HG03025 (cell line): ENCODE measurements around the gene HBG2.
A peak's percentile ranks its signal among the peaks of the same experiment; 100 is the strongest.
"Not testable (repeated sequence)": the region's sequence is repeated elsewhere in the genome, so short reads cannot be mapped to it uniquely, and the experiment has no call there.

ENCODE experiments used
- ATAC-seq: cut with Tn5 transposase; IDR thresholded peaks from one replicate; pipeline ENCODE4 v1.9.1; 2021; ENCODE audit warnings: mild to moderate bottlenecking, moderate library complexity; ENCODE audit not compliant: unreplicated experiment, low FRiP score

Gene HBG2

DNA sequence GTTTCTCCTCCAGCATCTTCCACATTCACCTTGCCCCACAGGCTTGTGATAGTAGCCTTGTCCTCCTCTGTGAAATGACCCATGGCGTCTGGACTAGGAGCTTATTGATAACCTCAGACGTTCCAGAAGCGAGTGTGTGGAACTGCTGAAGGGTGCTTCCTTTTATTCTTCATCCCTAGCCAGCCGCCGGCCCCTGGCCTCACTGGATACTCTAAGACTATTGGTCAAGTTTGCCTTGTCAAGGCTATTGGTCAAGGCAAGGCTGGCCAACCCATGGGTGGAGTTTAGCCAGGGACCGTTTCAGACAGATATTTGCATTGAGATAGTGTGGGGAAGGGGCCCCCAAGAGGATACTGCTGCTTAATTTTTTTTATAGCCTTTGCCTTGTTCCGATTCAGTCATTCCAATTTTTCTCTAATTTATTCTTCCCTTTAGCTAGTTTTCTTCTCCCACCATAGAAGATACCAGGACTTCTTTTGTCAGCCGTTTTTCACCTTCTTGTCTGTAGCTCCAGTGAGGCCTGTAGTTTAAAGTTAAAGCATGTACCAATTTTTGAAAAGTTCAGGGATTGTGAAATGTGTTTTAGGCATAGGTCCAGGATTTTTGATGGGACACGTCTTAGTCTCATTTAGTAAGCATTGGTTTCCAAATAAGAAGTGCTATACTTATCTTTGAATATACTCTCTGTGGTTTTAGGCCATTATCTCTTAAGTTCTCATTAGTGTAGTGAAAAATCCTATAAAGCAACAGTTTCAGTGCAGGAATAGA, at the start of gene HBG2:
HBG2 (minus strand) TSS at position 136 of the 768 bp plus-strand sequence; CDS start at position 83, 53 bp downstream.
- ATAC-seq = not testable (repeated sequence)

DNA sequence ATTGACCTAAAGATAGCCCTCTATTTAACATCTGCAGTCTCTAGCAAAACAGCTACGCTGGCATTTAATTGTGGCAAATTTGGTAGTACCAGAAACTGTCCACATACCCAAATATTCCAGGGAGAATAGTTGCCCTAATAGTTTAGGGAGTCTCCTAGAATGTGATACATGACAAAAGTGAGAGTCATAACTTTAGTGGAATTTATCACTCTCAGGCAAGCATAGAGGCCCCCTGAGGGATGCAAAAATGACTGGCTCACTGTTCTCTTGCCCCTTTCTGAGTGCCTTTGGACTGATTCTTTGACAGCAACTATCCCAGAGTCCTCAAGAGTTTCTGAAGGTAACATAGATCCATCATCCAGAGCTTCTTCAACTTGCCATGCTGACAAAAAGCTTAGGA, 49.5 kb upstream of the HBG2 start:
- no peak for ATAC-seq

DNA sequence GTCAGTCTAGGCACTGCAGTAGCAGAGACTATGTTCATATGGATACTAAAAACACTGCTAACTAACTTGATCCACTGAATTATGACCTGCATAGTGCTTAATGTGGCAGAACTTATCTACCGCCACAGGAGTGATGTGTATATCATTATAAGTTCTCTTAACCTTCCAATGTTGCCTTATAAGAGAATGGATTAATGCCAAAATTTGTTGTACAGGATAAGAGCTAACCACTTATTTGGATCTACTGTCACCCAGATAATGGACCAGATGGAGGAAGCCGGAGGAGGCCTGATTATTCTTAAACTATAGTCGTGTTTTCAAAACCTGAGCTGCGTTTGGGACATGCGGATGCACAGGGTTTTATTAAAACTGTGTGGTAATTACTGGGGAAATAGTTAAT, 49.0 kb upstream of the HBG2 start:
- ATAC-seq = no peak

DNA sequence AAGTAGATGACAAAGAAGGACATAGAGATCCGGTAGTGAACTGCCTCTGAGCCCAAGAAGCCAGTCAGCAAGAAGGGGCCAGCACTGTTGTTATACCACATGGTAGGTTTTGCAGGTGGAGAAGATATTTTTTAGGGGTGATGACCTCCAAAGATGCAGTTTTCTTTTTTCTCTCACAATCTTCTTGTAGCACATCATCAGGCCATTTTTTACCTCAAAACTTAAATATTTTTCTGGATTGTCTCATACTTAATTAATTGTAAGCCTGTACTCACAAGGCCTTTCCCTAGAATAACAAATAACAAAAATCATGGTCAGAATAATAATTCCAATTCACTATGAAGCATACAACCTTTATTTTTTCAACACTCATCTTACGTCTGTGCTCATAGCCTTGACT, 47.3 kb upstream of the HBG2 start, which contains the start of gene OR51B4:
OR51B4 (minus strand) TSS at position 101 of the 400 bp plus-strand sequence; CDS start at position 101, 0 bp downstream.
- ATAC-seq = no peak

DNA sequence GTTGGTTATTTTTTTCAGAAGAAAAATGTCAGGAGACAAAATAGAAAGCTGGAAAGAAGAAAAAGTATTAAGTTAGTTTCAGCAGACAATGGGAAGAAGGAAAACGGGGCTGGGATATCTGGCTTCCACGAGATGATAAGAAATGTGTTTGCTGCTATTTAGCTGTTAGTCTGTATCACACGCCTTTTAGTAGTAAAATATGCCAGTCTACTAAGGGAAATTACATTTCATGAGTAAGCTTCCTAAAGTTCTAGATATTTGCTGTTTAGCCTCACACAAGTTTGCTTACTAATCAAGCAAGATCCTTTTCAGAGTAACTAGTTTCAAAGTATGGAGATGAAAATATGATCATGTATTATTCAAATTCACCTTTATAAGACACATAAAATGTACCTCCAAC, 45.7 kb upstream of the HBG2 start:
- ATAC-seq = no peak

DNA sequence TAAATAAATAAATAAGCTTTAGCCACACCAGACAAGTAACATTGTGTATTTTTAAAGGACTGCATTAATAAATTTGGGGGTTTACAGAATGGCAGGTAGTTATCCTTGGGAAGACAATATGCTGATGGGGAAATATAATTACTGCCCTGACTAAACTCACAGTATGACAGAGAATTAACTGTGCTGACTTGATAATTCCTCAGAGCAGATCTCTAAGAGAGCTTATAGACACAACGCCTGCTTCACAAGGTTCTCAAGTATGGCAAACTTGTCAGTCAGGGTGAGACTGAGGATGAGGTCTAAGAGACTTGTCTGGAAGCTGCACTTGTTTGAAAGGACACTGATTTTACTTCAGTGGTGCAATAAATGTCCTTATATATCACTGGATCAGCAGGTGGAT, 43.9 kb upstream of the HBG2 start:
- no peak for ATAC-seq

DNA sequence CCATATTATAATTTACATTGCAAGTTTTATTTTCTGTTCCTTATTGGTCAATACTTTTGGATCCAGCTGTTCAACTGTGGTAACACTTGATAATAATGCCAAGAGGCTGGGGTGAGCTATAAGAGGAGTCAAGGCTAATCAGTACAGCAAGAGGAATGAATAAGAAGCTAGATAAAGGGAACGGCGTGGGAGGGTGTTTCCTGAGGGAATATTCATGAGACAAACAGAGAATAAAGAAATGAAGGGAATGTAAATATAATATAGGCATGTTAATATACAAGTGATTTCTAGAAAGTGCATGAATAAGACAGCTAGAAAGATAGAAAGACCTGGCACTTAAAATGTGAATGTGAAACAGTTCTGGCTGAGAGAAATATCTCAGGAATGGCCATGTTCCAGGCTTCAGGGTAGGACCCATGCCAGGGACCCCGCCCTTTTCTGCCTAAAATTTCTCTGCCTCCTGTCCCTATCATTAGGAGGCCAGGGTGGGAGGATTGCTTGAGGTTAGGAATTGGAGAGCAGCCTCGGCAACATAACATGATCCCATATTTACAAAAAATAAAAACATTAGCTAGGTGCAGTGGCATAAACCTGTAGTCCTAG, 43.2 kb upstream of the HBG2 start:
- no peak for ATAC-seq

DNA sequence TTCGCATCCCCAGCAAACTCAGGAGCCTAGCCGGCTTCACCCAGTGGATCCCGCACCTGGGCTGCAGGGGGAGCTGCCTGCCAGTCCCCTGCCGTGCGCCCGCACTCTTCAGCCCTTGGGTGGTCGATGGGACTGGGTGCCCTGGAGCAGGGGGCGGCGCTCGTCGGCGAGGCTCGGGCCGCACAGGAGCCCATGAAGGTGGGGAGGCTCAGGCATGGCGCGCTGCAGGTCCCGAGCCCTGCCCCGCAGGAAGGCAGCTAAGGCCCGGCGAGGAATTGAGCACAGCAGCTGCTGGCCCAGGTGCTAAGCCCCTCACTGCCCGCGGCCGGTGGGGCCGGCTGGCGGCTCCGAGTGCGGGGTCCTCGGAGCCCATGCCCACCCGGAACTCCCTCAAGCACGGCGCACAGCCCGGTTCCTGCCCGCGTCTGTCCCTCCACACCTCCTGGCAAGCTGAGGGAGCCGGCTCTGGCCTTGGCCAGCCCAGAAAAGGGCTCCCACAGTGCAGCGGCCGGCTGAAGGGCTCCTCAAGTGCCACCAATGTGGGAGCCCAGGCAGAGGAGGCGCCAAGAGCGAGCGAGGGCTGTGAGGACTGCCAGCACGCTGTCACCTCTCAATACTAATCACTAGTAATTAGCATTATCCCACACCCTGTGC, 39.9 kb upstream of the HBG2 start:
- not testable (repeated sequence) for ATAC-seq

DNA sequence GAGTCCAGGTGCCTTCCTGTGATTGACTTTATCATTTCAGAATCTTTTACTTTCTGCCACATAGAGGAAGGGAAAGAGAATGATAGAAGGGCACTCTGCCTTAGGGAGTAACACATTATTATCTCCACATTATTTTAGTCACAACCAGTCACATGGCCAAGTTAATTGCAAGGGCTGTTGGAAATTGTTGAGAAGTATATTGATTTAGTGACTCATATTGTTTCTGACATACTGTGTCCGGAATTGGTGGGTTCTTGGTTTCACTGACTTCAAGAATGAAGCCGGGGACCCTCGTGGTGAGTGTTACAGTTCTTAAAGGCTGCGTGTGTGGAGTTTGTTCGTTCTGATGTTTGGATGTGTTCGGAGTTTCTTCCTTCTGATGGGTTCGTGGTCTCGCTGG, 38.4 kb upstream of the HBG2 start:
- no peak for ATAC-seq

DNA sequence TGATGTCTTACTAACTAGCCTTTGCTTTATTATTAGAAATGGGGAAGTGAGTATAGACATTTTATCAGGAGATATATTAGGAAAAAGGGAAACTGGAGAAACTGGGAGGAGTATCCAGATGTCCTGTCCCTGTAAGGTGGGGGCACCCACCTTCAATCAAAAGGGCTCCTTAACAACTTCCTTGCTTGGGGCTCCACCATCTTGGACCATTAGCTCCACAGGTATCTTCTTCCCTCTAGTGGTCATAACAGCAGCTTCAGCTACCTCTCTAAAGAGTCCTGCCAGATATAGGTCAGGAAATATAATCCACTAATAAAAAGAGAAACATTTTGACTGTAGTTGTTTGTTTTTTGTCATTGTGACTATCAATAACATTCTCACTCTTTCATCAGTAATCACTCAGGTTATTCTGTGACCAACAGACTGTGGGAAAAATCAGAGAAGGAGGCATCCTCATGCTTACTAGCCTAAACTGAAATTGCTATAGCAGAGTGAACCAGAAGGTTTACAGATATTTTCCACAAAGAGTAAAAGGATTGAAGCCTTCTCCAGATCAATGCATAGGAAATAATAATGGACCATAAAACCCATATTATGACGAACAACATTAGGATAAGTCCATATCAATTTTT, 36.7 kb upstream of the HBG2 start:
- peak; percentile 82 for ATAC-seq

DNA sequence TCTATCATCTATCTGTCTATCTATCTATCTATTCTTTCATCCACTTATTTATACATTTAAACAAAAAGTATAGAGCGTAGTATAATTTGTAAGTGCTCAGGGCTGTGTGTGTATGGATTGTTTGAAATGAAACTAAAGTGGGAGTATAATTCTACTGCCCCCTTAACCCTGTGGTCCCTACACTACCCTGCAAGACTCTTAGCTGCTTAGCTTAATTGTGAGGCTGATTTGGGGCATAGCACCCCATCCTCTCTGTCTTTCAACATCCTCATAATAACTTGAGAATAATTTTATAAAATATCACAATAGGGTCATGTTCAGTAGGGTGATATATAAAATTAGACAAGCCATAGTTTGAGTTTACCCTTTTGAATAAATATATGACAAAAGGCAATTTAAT, 35.5 kb upstream of the HBG2 start:
- ATAC-seq = no peak

DNA sequence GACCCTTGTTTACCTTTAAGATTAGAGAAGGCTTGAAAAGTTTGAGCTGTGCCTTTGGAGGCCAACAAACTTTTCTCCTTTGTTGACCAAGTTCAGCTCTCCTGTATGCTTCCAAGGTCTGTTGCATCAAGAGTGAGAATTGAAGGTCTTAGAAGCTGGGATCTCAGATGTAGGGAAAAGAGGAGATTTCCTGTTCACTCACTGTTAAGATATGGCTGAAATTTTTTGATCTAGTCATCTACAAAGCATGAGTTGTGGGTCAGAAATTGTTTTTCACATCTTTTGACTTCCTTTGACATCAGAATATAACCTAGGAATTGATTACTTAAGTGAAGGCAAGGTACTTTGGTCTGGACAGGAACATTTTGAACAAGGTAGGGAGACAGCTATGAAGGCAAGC, 35.1 kb upstream of the HBG2 start:
- no peak for ATAC-seq

DNA sequence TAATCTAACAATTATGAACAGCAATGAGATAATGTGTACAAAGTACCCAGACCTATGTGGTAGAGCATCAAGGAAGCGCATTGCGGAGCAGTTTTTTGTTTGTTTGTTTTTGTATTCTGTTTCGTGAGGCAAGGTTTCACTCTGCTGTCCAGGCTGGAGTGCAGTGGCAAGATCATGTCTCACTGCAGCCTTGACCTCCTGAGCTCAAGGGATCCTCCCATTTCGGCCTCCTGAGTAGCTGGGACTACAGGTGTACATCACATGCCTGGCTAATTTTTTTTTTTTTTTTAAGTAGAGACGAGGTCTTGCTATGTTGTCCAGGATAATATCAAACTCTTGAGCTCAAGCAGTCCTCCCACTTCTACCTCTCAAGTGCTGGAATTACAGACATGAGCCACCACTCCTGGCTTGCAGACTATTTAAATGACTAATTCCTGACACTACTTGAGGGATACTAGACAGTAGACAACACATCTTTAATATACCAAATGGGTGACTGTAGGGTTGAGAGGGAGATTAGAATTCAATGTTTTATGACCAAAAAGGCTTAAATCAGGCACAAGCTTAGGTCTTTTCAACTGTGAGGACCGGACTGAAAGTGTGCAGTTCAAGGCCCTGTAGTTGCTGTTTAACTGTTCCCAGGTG, 34.4 kb upstream of the HBG2 start:
- ATAC-seq = no peak

DNA sequence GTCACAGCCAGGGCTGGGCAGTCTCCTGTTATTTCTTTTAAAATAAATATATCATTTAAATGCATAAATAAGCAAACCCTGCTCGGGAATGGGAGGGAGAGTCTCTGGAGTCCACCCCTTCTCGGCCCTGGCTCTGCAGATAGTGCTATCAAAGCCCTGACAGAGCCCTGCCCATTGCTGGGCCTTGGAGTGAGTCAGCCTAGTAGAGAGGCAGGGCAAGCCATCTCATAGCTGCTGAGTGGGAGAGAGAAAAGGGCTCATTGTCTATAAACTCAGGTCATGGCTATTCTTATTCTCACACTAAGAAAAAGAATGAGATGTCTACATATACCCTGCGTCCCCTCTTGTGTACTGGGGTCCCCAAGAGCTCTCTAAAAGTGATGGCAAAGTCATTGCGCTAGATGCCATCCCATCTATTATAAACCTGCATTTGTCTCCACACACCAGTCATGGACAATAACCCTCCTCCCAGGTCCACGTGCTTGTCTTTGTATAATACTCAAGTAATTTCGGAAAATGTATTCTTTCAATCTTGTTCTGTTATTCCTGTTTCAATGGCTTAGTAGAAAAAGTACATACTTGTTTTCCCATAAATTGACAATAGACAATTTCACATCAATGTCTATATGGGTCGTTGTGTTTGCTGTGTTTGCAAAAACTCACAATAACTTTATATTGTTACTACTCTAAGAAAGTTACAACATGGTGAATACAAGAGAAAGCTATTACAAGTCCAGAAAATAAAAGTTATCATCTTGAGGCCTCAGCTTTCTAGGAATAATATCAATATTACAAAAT, 33.7 kb upstream of the HBG2 start:
- ATAC-seq = no peak

DNA sequence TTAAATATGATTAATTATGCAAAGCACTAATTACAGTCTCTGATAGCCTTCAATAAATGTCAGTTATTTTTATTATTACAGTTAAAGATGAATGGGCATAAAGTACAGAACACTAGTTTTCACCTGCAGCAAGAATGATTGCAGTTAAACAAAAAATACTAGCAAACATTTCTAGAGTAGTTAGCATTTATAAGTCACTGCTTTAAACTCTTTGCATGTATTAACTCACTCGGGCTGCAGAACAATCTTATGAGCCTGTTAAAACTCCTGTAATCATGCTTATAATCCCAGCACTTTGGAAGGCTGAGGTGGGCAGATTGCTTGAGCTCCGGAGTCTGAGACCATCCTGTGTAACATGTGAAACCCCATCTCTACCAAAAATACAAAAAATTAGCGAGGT, 32.3 kb upstream of the HBG2 start:
- no peak for ATAC-seq

DNA sequence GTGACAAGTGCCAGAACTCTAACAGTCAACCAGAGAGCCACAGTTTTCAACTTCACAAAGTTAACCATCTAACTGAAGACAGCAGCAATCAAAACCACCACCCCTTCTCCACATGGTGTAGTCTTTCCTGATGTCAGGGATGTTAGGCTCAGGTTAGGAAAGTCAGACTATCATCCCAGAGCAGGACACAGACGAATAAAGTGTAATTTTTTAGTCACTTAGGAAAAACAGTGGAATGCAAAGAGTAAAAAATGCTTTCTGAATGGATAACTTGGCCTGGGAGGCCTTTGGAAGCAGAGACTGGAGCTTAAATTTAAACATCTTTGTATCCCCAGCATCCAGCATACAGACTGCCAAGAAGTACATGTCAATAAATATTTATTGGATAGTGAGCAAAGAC, 31.8 kb upstream of the HBG2 start:
- ATAC-seq = no peak

DNA sequence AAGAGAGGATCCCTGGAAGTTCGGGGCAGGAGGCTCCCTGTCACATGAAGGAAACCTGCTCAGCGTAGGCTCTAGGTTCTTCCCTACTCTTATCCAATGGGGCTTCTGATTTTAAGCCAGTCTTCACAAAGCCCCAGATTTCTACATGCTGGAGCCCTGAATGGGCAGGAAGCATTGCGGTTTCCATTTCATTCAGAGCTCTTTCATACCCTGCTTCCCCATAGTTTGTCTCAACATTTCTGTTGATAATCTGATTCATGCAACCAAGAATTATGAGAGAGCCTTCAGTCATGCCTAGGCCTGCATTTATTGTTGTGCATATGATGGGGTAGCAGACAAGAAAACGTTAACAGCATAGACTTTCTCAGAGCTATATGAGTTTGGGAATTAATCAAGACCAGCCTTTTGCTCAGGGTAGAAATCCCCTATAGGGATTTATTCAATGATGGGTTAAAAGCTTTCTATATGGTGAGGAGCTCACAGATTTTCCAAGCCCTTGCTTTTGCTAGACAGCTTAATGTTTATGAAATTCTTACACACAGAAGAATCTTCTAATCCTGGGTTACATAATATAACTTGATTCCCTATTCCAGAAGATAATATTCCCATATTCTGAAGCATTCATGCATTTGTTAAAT, 31.2 kb upstream of the HBG2 start:
- ATAC-seq = no peak

DNA sequence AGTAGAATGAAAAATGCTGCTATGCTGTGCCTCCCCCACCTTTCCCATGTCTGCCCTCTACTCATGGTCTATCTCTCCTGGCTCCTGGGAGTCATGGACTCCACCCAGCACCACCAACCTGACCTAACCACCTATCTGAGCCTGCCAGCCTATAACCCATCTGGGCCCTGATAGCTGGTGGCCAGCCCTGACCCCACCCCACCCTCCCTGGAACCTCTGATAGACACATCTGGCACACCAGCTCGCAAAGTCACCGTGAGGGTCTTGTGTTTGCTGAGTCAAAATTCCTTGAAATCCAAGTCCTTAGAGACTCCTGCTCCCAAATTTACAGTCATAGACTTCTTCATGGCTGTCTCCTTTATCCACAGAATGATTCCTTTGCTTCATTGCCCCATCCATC, 30.1 kb upstream of the HBG2 start:
- no peak for ATAC-seq

DNA sequence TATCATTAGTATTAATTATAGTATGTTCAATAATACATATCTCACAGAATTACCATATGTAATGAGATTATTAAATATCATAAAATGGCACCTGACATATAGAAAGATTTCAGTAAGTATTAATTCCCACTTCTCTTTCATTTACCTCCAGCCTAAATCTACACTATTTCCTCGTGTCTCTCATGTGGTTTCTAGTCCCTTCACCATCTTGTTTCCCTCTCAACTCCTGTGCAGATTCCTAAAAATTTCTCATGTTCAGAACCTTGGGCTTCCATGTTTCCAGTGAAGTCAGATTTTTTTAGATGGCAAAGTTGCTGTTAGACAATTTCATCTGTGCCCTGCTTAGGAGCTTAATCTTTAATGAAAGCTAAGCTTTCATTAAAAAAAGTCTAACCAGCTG, 29.3 kb upstream of the HBG2 start:
- no peak for ATAC-seq

DNA sequence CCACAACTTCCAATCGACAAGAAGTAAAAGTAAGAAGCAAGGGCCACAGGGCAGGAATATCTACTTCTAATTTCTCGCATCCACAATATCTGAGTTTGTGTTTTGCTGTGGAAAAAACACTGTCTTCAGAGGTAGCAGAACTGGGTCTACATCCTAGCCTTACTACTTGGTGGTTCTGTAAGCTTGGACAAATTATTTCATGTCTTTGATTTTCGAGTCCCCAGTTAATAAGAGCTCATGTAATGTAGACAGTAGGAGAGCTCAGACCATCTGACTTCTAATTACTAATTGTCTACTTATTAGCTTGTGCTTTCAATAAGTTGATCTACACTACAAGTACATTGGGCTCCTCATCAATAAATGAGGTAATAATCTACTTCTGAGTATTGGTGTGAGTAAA, 28.5 kb upstream of the HBG2 start:
- ATAC-seq = no peak
